Panc1 (cell line): ENCODE data around the gene ZFHX3. TPM values are rescaled to one million over a fixed set of nuclear protein-coding genes. Genes with fewer than 3 reads are reported as not detected.

Source experiments
- ATAC-seq: fragments of 200-7000 bp; cut with Tn5 transposase; 2 replicates; pipeline ENCODE4 v1.9.1; 2020; ENCODE audit warnings: mild to moderate bottlenecking, moderate library complexity
- BruUV-seq: library from RNA; stranded (reverse); fragments of 400-500 nt; replicated peaks from 2 replicates; lab custom pipeline; 2021; lab: Mats Ljungman, UMichigan
- CTCF ChIA-PET: fragments of 300-600 bp; sonication (Branson Sonifier 250); formaldehyde crosslinking; loops from one replicate; lab custom pipeline; 2022; ENCODE audit warnings: antibody characterized with exemption; lab: Charles Lee
- POLR2A ChIA-PET: fragments of 300-600 bp; sonication (Branson Sonifier 250); formaldehyde crosslinking; loops from one replicate; lab custom pipeline; 2022; ENCODE audit warnings: antibody characterized with exemption; lab: Charles Lee
- DNase-seq: peaks from one replicate; pipeline ENCODE4 v3.0.0-alpha.2; 2010; ENCODE audit warnings: low read depth, low spot score
- H3K27ac ChIP-seq: 2 replicates; pipeline ENCODE4 v1.5.1; 2011; ENCODE audit warnings: mild to moderate bottlenecking, low read length, inconsistent platforms
- H3K27me3 ChIP-seq: fragments of 200-500 bp; sonication (Bioruptor generic); 2 replicates; pipeline ENCODE4 v1.6.0; 2014; ENCODE audit warnings: low read length, inconsistent platforms; ENCODE audit not compliant: control insufficient read depth, insufficient read depth
- H3K36me3 ChIP-seq: fragments of 200-500 bp; sonication (Bioruptor generic); 2 replicates; pipeline ENCODE4 v1.5.1; 2014; ENCODE audit warnings: inconsistent platforms, mild to moderate bottlenecking, low read length, moderate library complexity; ENCODE audit not compliant: control insufficient read depth, insufficient read depth
- H3K4me1 ChIP-seq: 2 replicates; pipeline ENCODE4 v1.5.1; 2011; ENCODE audit warnings: inconsistent platforms, mild to moderate bottlenecking, low read length, moderate library complexity; ENCODE audit not compliant: control insufficient read depth, insufficient read depth
- H3K4me3 ChIP-seq, 2 experiments: 2 replicates each; pipeline ENCODE4 v1.5.1; 2011 to 2012; ENCODE audit warnings: low read depth in 2 of 2, low read length in 2 of 2, mild to moderate bottlenecking in 2 of 2, inconsistent platforms in 1 of 2, moderate library complexity in 1 of 2
- H3K9me3 ChIP-seq: fragments of 200-500 bp; sonication (Bioruptor generic); 2 replicates; pipeline ENCODE4 v1.5.1; 2014; ENCODE audit warnings: low read depth, mild to moderate bottlenecking, inconsistent platforms, low read length, moderate library complexity; ENCODE audit not compliant: control insufficient read depth, insufficient read depth
- CTCF ChIP-seq: fragments of 450-650 bp; IDR thresholded peaks from 2 replicates; pipeline ENCODE4 v1.5.1; 2017; ENCODE audit warnings: mild to moderate bottlenecking
- POLR2AphosphoS5 ChIP-seq: IDR thresholded peaks from 2 replicates; pipeline ENCODE4 v1.6.1; 2012; ENCODE audit warnings: mild to moderate bottlenecking, low read depth, low read length, moderate library complexity
- REST ChIP-seq, 2 experiments: IDR thresholded peaks; 2 replicates each; pipeline ENCODE4 v1.6.1; 2011 to 2012; ENCODE audit warnings: low read depth in 2 of 2, control low read depth in 1 of 2, low read length in 1 of 2, mild to moderate bottlenecking in 1 of 2, moderate library complexity in 1 of 2; ENCODE audit not compliant: insufficient read depth in 1 of 2
- SIN3A ChIP-seq: IDR thresholded peaks from 2 replicates; pipeline ENCODE4 v1.6.1; 2012; ENCODE audit warnings: low read depth, mild to moderate bottlenecking, low read length, moderate library complexity, borderline replicate concordance; ENCODE audit not compliant: insufficient read depth
- TCF7L2 ChIP-seq: IDR thresholded peaks from 2 replicates; pipeline ENCODE4 v1.6.1; 2011; ENCODE audit warnings: mild to moderate bottlenecking, low read depth, low read length, inconsistent platforms
- in situ Hi-C: cut with HindIII; loops from 2 replicates; pipeline ENCODE4 v1.10.0; 2016; ENCODE audit warnings: low sequenced_read_pairs, low pct_unique_long_range_greater_than_20kb
- intact Hi-C: fragments of 100-400 bp; cut with micrococcal nuclease; formaldehyde crosslinking; loops from one replicate; pipeline ENCODE4 v1.10.0; 2022; ENCODE audit not compliant: unreplicated experiment
- total RNA-seq: library from RNA; stranded (reverse); gene quantifications from one replicate; pipeline ENCODE4 v1.2.1, GENCODE V29; 2021; ENCODE audit not compliant: unreplicated experiment

The ZFHX3 gene
- total RNA-seq, 1 experiment from 2014 or later = 7.1 TPM

- Histone ChIP-seq H3K4me1 (peaks cover 9% of the 10 kb centered on the region), H3K9me3 (no peaks in the 10 kb centered on the region), H3K36me3 (no peaks in the 10 kb centered on the region), H3K27ac (0 out of 2 replicates have a peak overlapping the region, but pooled peaks have one; percentile 34), H3K4me3 (peak overlapping the region in 1 of 2 experiments; percentile 51; a peak in 1 of 4 replicates), H3K27me3 (no peaks in the 10 kb centered on the region)
- ChIA-PET POLR2A (no interaction called here), CTCF (interaction anchor here (0.7 kb wide), 1 partner anchor 994 kb away, joined by 10 read pairs; no protein-coding TSS in a partner anchor)
- no peak for DNase-seq
- ATAC-seq = no peak
- no peak for TF ChIP-seq REST (IDR thresholded peaks at IDR 0.05; ENCODE audit: insufficient read depth in 1 of 2, low read depth in 2 of 2, low read length in 1 of 2)
- no peak for TF ChIP-seq TCF7L2
- no peak for TF ChIP-seq POLR2AphosphoS5
- no peak for TF ChIP-seq CTCF
- no peak for TF ChIP-seq SIN3A
- in situ Hi-C loops (no loop called here), intact Hi-C loops (loop anchor here (10.0 kb wide), 2 partner anchors 135 to 555 kb away; no protein-coding TSS in a partner anchor)
- BruUV-seq = TSS peak; percentile 85
These were observed 12.1 kb upstream of the ZFHX3 start for GRCh38 chr16:73059779-73060615.

DNA sequence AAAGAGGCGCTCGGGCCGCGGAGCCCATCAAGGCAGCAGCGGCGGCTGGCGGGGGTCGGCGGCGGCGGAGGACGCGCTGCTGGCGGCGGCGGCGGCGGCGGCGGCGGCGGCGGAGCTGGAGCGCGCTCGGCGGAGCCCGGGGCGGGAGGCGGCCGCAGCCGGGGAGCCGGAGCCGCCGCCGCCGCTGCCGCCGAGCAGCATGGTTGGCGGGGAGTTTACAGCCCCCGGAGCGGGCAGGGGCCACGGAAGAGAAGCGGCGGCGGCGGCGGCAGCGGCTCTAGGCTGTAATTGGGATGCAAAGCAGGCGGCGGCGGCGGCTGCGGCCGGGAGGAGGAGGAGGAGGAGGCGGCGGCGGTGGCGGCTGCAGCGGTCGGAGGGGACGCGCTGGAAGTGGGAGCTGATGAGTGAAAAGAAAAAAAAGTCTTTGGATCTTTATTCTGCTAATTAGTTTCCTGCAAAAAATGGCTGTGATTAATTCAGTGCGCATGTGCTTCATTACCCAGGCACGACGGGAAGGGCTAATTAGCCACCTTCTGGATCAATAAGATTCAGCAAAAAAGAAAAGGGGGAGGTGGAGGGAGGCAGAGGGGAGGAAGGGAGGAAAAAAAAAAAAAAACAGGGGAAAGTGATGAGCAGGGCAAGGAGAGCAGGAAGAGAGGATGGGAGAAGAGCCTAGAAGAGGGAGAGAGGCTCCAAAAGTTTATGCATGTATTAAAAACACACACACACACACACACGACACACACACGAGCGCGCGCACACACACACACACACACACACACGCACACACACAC, 10.9 kb upstream of the ZFHX3 start:
- ATAC-seq (0 out of 2 replicates have a peak, but pooled peaks have one; percentile 19), DNase-seq (no peak)
- no peaks in the 10 kb centered on the region for H3K9me3 ChIP-seq
- no TSS peak for BruUV-seq
- ChIA-PET CTCF (no interaction called here), POLR2A (interaction anchor here (0.6 kb wide), 1 partner anchor 18 kb away, joined by 3 read pairs; no protein-coding TSS in a partner anchor)
- H3K27ac ChIP-seq = peak overlapping the region; percentile 57; the same call in 1 of the 2 replicates
- H3K4me3 ChIP-seq = peak overlapping the region; percentile 51 to 68
- in situ Hi-C loops = no loop called here
- no peaks in the 10 kb centered on the region for H3K27me3 ChIP-seq
- peaks cover 14% of the 10 kb centered on the region for H3K4me1 ChIP-seq
- intact Hi-C loops = loop anchor here (10.0 kb wide), 1 partner anchor 554 kb away; no protein-coding TSS in a partner anchor
- no peaks in the 10 kb centered on the region for H3K36me3 ChIP-seq
- TF ChIP-seq TCF7L2 (no peak), REST (IDR thresholded peaks at IDR 0.05; ENCODE audit: insufficient read depth in 1 of 2, low read depth in 2 of 2, low read length in 1 of 2) (no peak), POLR2AphosphoS5 (no peak)
